Measurements from ENCODE around the gene CHRND.

Gene CHRND

GRCh38 chr2:232540441-232541041, 14.6 kb downstream of the CHRND start:
- no peaks in the 10 kb centered on the region for H3K9me3 ChIP-seq (ENCODE audit: control insufficient read depth, insufficient read depth, low read length)
- H3K36me3 ChIP-seq (ENCODE audit: control insufficient read depth, insufficient read depth, low read length), result no peaks in the 10 kb centered on the region
- peaks cover 9% of the 10 kb centered on the region; the same call in 1 of the 2 replicates for H3K4me1 ChIP-seq (ENCODE audit: control insufficient read depth, insufficient read depth, low read length)

GRCh38 chr2:232541195-232541960, 15.4 kb downstream of the CHRND start:
- H3K27me3 ChIP-seq (ENCODE audit: control insufficient read depth, insufficient read depth, low read length), result no peaks in the 10 kb centered on the region
- H3K4me3 ChIP-seq (ENCODE audit: low read depth, low read length), result no peak overlapping the region
- no peak overlapping the region for H3K9ac ChIP-seq (ENCODE audit: low read depth, low read length)
- H3K36me3 ChIP-seq (ENCODE audit: control insufficient read depth, insufficient read depth, low read length), result no peaks in the 10 kb centered on the region
- H3K4me1 ChIP-seq (ENCODE audit: control insufficient read depth, insufficient read depth, low read length), result peaks cover 9% of the 10 kb centered on the region; the same call in 1 of the 2 replicates
- no peaks in the 10 kb centered on the region for H3K9me3 ChIP-seq (ENCODE audit: control insufficient read depth, insufficient read depth, low read length)
- no peak overlapping the region for H3K27ac ChIP-seq (ENCODE audit: low read depth, low read length)

More at GRCh38 chr2:232540441-232541041, 14.6 kb downstream of the CHRND start:
- Histone ChIP-seq H3K4me3 (ENCODE audit: low read depth, low read length) (no peak overlapping the region), H3K27me3 (ENCODE audit: control insufficient read depth, insufficient read depth, low read length) (no peaks in the 10 kb centered on the region), H3K9ac (ENCODE audit: low read depth, low read length) (no peak overlapping the region), H3K27ac (ENCODE audit: low read depth, low read length) (no peak overlapping the region)

GRCh38 chr2:232541961-232542714, 16.2 kb downstream of the CHRND start:
- Histone ChIP-seq H3K9me3 (ENCODE audit: control insufficient read depth, insufficient read depth, low read length) (no peaks in the 10 kb centered on the region), H3K36me3 (ENCODE audit: control insufficient read depth, insufficient read depth, low read length) (peaks cover 3% of the 10 kb centered on the region), H3K9ac (ENCODE audit: low read depth, low read length) (no peak overlapping the region), H3K27me3 (ENCODE audit: control insufficient read depth, insufficient read depth, low read length) (no peaks in the 10 kb centered on the region), H3K27ac (ENCODE audit: low read depth, low read length) (no peak overlapping the region), H3K4me1 (ENCODE audit: control insufficient read depth, insufficient read depth, low read length) (peaks cover 9% of the 10 kb centered on the region; the same call in 1 of the 2 replicates), H3K4me3 (ENCODE audit: low read depth, low read length) (no peak overlapping the region)

GRCh38 chr2:232542715-232543467, 16.9 kb downstream of the CHRND start:
- Histone ChIP-seq H3K4me1 (ENCODE audit: control insufficient read depth, insufficient read depth, low read length) (peaks cover 9% of the 10 kb centered on the region; the same call in 1 of the 2 replicates), H3K9ac (ENCODE audit: low read depth, low read length) (no peak overlapping the region), H3K4me3 (ENCODE audit: low read depth, low read length) (no peak overlapping the region), H3K27ac (ENCODE audit: low read depth, low read length) (no peak overlapping the region), H3K9me3 (ENCODE audit: control insufficient read depth, insufficient read depth, low read length) (no peaks in the 10 kb centered on the region), H3K36me3 (ENCODE audit: control insufficient read depth, insufficient read depth, low read length) (peaks cover 11% of the 10 kb centered on the region), H3K27me3 (ENCODE audit: control insufficient read depth, insufficient read depth, low read length) (no peaks in the 10 kb centered on the region)

GRCh38 chr2:232543491-232543890, 17.5 kb downstream of the CHRND start:
- H3K36me3 ChIP-seq (ENCODE audit: control insufficient read depth, insufficient read depth, low read length), result peaks cover 12% of the 10 kb centered on the region
- peaks cover 5% of the 10 kb centered on the region; the same call in 1 of the 2 replicates for H3K4me1 ChIP-seq (ENCODE audit: control insufficient read depth, insufficient read depth, low read length)
- no peaks in the 10 kb centered on the region for H3K9me3 ChIP-seq (ENCODE audit: control insufficient read depth, insufficient read depth, low read length)
- no peak overlapping the region for H3K4me3 ChIP-seq (ENCODE audit: low read depth, low read length)
- no peak overlapping the region for H3K9ac ChIP-seq (ENCODE audit: low read depth, low read length)
- H3K27me3 ChIP-seq (ENCODE audit: control insufficient read depth, insufficient read depth, low read length), result no peaks in the 10 kb centered on the region
- H3K27ac ChIP-seq (ENCODE audit: low read depth, low read length), result no peak overlapping the region

GRCh38 chr2:232543928-232544631, 18.1 kb downstream of the CHRND start:
- Histone ChIP-seq H3K9ac (ENCODE audit: low read depth, low read length) (no peak overlapping the region), H3K9me3 (ENCODE audit: control insufficient read depth, insufficient read depth, low read length) (no peaks in the 10 kb centered on the region), H3K27ac (ENCODE audit: low read depth, low read length) (no peak overlapping the region), H3K36me3 (ENCODE audit: control insufficient read depth, insufficient read depth, low read length) (peaks cover 12% of the 10 kb centered on the region), H3K27me3 (ENCODE audit: control insufficient read depth, insufficient read depth, low read length) (no peaks in the 10 kb centered on the region), H3K4me3 (ENCODE audit: low read depth, low read length) (no peak overlapping the region), H3K4me1 (ENCODE audit: control insufficient read depth, insufficient read depth, low read length) (peaks cover 3% of the 10 kb centered on the region; the same call in 1 of the 2 replicates)

GRCh38 chr2:232544674-232545073, 18.7 kb downstream of the CHRND start:
- Histone ChIP-seq H3K4me3 (ENCODE audit: low read depth, low read length) (no peak overlapping the region), H3K9ac (ENCODE audit: low read depth, low read length) (no peak overlapping the region), H3K27me3 (ENCODE audit: control insufficient read depth, insufficient read depth, low read length) (no peaks in the 10 kb centered on the region), H3K27ac (ENCODE audit: low read depth, low read length) (no peak overlapping the region), H3K4me1 (ENCODE audit: control insufficient read depth, insufficient read depth, low read length) (no peaks in the 10 kb centered on the region; the same call in 1 of the 2 replicates), H3K36me3 (ENCODE audit: control insufficient read depth, insufficient read depth, low read length) (peaks cover 12% of the 10 kb centered on the region), H3K9me3 (ENCODE audit: control insufficient read depth, insufficient read depth, low read length) (no peaks in the 10 kb centered on the region)

GRCh38 chr2:232545511-232546375, 19.8 kb downstream of the CHRND start:
- no peak overlapping the region for H3K9ac ChIP-seq (ENCODE audit: low read depth, low read length)
- no peak overlapping the region for H3K27ac ChIP-seq (ENCODE audit: low read depth, low read length)
- peaks cover 12% of the 10 kb centered on the region for H3K36me3 ChIP-seq (ENCODE audit: control insufficient read depth, insufficient read depth, low read length)

GRCh38 chr2:232547991-232548390, 22.0 kb downstream of the CHRND start:
- Histone ChIP-seq H3K27me3 (ENCODE audit: control insufficient read depth, insufficient read depth, low read length) (no peaks in the 10 kb centered on the region), H3K4me3 (ENCODE audit: low read depth, low read length) (no peak overlapping the region)

More at GRCh38 chr2:232545511-232546375, 19.8 kb downstream of the CHRND start:
- Histone ChIP-seq H3K27me3 (ENCODE audit: control insufficient read depth, insufficient read depth, low read length) (no peaks in the 10 kb centered on the region), H3K4me1 (ENCODE audit: control insufficient read depth, insufficient read depth, low read length) (no peaks in the 10 kb centered on the region), H3K9me3 (ENCODE audit: control insufficient read depth, insufficient read depth, low read length) (no peaks in the 10 kb centered on the region), H3K4me3 (ENCODE audit: low read depth, low read length) (no peak overlapping the region)

More at GRCh38 chr2:232547991-232548390, 22.0 kb downstream of the CHRND start:
- H3K9me3 ChIP-seq (ENCODE audit: control insufficient read depth, insufficient read depth, low read length), result no peaks in the 10 kb centered on the region
- no peak overlapping the region for H3K27ac ChIP-seq (ENCODE audit: low read depth, low read length)
- H3K4me1 ChIP-seq (ENCODE audit: control insufficient read depth, insufficient read depth, low read length), result peaks cover 4% of the 10 kb centered on the region; the same call in 1 of the 2 replicates
- H3K36me3 ChIP-seq (ENCODE audit: control insufficient read depth, insufficient read depth, low read length), result peaks cover 18% of the 10 kb centered on the region
- no peak overlapping the region for H3K9ac ChIP-seq (ENCODE audit: low read depth, low read length)

Measured in HUES48 (cell line).